ENCODE data around the gene CORO2A. TPM values are rescaled to one million over a fixed set of nuclear protein-coding genes. Genes with fewer than 3 reads are reported as not detected.

The CORO2A gene
- polyA plus RNA-seq, 1 of the 3 experiments (the other 2 are of a cell fraction) = 2.3 TPM

DNA sequence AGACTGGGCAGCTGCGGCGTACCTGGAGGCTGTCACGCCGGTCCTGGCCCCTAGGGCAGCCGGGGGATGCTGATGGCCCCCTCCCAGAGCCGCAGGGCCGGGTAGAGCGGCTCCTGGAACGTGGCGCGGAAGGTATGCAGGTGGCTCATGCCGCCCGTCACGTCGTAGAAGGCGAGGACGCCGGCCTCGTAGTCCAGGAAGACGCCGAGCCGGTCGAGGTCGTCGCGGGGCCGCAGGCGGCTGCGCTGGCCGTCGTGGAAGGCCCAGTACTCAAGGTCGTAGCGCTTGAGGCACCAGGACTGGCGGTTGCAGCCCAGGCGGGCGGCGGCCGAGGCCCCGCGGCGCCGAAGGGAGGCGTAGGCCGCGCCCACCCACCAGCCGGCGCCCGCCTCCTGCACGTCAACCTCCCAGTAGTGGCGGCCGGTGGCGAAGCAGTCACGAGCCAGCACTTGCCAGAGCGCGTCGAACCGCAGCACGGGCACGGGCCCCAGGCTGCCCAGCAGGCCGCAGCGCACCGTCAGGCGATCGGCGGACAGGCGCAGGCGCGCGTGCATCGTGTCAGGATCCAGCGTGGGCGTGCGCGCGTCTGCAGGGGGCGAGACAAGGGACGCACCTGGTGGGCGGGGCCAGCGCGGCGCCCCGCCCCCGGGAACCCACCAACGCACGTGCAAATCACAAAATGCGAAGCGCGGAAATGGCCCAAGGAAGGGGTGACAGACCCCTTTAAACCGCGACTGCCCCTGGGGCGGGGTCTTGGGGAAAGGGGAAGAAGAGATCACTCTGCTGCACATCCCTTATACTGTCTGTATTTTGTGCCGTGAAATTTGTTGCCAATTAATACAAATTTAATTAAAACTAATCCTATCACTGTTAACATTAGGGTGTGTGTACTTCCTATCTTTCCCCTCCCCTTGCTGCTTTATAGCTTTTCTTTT, 104.8 kb downstream of the CORO2A start:
- Histone ChIP-seq H3K4me1 (ENCODE audit: control insufficient read depth in 1 of 2, insufficient read depth in 2 of 2, low read depth in 1 of 2, low read length in 1 of 2) (no peaks in the 10 kb centered on the region), H3K27me3 (ENCODE audit: insufficient read depth) (no peaks in the 10 kb centered on the region), H4K20me1 (ENCODE audit: insufficient read depth) (no peaks in the 10 kb centered on the region), H3K79me2 (ENCODE audit: insufficient read depth) (no peaks in the 10 kb centered on the region), H2AFZ (ENCODE audit: low read depth) (no peak overlapping the region), H3K4me2 (no peak overlapping the region), H3F3A (replicated peaks; ENCODE audit: insufficient read depth) (peaks cover 3% of the 10 kb centered on the region), H3K36me3 (replicated peaks in 1 of 2; ENCODE audit: control insufficient read depth in 1 of 2, insufficient read depth in 2 of 2, low read length in 1 of 2) (peaks cover 3 to 17% of the 10 kb centered on the region in 2 experiments), H3K4me3 (ENCODE audit: low read depth in 2 of 2, low read length in 1 of 2) (no peak overlapping the region), H3K27ac (ENCODE audit: low read depth in 2 of 2, low read length in 1 of 2) (no peak overlapping the region), H3K9ac (no peak overlapping the region), H3K9me2 (no peaks in the 10 kb centered on the region), H3K9me3 (no peaks in the 10 kb centered on the region)
- DNase-seq = no peak
- POLR2A ChIA-PET = no interaction called here
- CTCF ChIA-PET = no interaction called here
- TF ChIP-seq, protein P1, sequence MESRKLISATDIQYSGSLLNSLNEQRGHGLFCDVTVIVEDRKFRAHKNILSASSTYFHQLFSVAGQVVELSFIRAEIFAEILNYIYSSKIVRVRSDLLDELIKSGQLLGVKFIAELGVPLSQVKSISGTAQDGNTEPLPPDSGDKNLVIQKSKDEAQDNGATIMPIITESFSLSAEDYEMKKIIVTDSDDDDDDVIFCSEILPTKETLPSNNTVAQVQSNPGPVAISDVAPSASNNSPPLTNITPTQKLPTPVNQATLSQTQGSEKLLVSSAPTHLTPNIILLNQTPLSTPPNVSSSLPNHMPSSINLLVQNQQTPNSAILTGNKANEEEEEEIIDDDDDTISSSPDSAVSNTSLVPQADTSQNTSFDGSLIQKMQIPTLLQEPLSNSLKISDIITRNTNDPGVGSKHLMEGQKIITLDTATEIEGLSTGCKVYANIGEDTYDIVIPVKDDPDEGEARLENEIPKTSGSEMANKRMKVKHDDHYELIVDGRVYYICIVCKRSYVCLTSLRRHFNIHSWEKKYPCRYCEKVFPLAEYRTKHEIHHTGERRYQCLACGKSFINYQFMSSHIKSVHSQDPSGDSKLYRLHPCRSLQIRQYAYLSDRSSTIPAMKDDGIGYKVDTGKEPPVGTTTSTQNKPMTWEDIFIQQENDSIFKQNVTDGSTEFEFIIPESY (IDR thresholded peaks at IDR 0.05; ENCODE audit: borderline replicate concordance, low read depth) = no peak
- TF ChIP-seq CHD2 (IDR thresholded peaks at IDR 0.05; ENCODE audit: low read length, partially characterized antibody) (no peak), MEF2A (IDR thresholded peaks at IDR 0.05; ENCODE audit: borderline replicate concordance, low read depth) (no peak), GABPA (IDR thresholded peaks at IDR 0.05; ENCODE audit: low read depth) (no peak), MXI1 (IDR thresholded peaks at IDR 0.05; ENCODE audit: low read depth, low read length) (no peak), TEAD4 (IDR thresholded peaks at IDR 0.05; ENCODE audit: borderline replicate concordance, insufficient read depth) (no peak), RCOR1 (IDR thresholded peaks at IDR 0.05; ENCODE audit: low read length) (no peak), YY1 (IDR thresholded peaks at IDR 0.05; ENCODE audit: low read depth) (no peak), RAD21 (IDR thresholded peaks at IDR 0.05; ENCODE audit: low read length) (no peak)
- TF ChIP-seq, protein P2, sequence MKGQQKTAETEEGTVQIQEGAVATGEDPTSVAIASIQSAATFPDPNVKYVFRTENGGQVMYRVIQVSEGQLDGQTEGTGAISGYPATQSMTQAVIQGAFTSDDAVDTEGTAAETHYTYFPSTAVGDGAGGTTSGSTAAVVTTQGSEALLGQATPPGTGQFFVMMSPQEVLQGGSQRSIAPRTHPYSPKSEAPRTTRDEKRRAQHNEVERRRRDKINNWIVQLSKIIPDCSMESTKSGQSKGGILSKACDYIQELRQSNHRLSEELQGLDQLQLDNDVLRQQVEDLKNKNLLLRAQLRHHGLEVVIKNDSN (IDR thresholded peaks at IDR 0.05; ENCODE audit: borderline replicate concordance, low read depth) = no peak
- TF ChIP-seq, protein P3, sequence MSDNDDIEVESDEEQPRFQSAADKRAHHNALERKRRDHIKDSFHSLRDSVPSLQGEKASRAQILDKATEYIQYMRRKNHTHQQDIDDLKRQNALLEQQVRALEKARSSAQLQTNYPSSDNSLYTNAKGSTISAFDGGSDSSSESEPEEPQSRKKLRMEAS (IDR thresholded peaks at IDR 0.05; ENCODE audit: low read depth) = no peak
- WGBS (ENCODE audit: low lambda C conversion rate) = 97% methylated on average over 77 of the region's 92 CpGs

DNA sequence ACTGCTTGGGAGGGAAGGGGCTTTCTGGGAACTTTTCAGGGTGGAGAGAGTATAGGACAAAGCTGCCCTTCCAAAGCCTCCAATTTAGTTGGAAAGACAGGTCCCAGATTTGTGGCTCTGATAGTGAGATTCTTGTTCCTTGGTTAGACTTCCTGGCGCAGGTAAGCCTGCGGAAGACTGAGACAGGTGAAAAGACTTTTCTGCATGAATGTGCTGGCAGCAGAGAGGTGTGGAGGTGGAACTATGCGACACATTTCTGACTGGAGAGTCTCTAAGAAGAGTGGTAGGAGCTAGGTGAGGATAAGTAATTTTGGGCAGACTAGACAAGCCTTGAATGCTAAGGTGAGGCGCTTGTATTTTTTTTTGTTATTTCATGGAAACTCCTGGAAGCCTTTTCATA, 106.0 kb downstream of the CORO2A start:
- Histone ChIP-seq H3K27ac (ENCODE audit: low read depth in 2 of 2, low read length in 1 of 2) (no peak overlapping the region), H3K9ac (no peak overlapping the region), H3K79me2 (ENCODE audit: insufficient read depth) (no peaks in the 10 kb centered on the region), H3K4me2 (no peak overlapping the region), H3K4me1 (ENCODE audit: control insufficient read depth in 1 of 2, insufficient read depth in 2 of 2, low read depth in 1 of 2, low read length in 1 of 2) (peaks cover under 1 to 2% of the 10 kb centered on the region in 2 experiments; a peak in 2 of 4 replicates), H3K27me3 (ENCODE audit: insufficient read depth) (no peaks in the 10 kb centered on the region), H3K4me3 (ENCODE audit: low read depth in 2 of 2, low read length in 1 of 2) (no peak overlapping the region), H3K9me2 (no peaks in the 10 kb centered on the region), H4K20me1 (ENCODE audit: insufficient read depth) (no peaks in the 10 kb centered on the region), H3K36me3 (replicated peaks in 1 of 2; ENCODE audit: control insufficient read depth in 1 of 2, insufficient read depth in 2 of 2, low read length in 1 of 2) (peaks cover 6 to 28% of the 10 kb centered on the region in 2 experiments), H3F3A (replicated peaks; ENCODE audit: insufficient read depth) (peaks cover 3% of the 10 kb centered on the region), H3K9me3 (no peaks in the 10 kb centered on the region), H2AFZ (ENCODE audit: low read depth) (no peak overlapping the region)
- CTCF ChIA-PET = interaction anchor here (0.9 to 1.0 kb wide), 3 partner anchors 10 to 690 kb away, joined by 3 to 4 read pairs (median 3); no protein-coding TSS in a partner anchor
- no peak for TF ChIP-seq POLR2AphosphoS5 (IDR thresholded peaks at IDR 0.05; ENCODE audit: low read depth, low read length)
- TF ChIP-seq, protein P4, sequence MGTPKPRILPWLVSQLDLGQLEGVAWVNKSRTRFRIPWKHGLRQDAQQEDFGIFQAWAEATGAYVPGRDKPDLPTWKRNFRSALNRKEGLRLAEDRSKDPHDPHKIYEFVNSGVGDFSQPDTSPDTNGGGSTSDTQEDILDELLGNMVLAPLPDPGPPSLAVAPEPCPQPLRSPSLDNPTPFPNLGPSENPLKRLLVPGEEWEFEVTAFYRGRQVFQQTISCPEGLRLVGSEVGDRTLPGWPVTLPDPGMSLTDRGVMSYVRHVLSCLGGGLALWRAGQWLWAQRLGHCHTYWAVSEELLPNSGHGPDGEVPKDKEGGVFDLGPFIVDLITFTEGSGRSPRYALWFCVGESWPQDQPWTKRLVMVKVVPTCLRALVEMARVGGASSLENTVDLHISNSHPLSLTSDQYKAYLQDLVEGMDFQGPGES (IDR thresholded peaks at IDR 0.05; ENCODE audit: low read depth, low read length) = no peak
- no peak for TF ChIP-seq FOSL2 (IDR thresholded peaks at IDR 0.05; ENCODE audit: borderline replicate concordance, low read depth)
- TF ChIP-seq, protein P5, sequence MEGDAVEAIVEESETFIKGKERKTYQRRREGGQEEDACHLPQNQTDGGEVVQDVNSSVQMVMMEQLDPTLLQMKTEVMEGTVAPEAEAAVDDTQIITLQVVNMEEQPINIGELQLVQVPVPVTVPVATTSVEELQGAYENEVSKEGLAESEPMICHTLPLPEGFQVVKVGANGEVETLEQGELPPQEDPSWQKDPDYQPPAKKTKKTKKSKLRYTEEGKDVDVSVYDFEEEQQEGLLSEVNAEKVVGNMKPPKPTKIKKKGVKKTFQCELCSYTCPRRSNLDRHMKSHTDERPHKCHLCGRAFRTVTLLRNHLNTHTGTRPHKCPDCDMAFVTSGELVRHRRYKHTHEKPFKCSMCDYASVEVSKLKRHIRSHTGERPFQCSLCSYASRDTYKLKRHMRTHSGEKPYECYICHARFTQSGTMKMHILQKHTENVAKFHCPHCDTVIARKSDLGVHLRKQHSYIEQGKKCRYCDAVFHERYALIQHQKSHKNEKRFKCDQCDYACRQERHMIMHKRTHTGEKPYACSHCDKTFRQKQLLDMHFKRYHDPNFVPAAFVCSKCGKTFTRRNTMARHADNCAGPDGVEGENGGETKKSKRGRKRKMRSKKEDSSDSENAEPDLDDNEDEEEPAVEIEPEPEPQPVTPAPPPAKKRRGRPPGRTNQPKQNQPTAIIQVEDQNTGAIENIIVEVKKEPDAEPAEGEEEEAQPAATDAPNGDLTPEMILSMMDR (IDR thresholded peaks at IDR 0.05) = no peak
- TF ChIP-seq, protein P3 (IDR thresholded peaks at IDR 0.05; ENCODE audit: low read depth) = no peak
- no peak for TF ChIP-seq RFX5 (IDR thresholded peaks at IDR 0.05; ENCODE audit: low read length)
- no peak for TF ChIP-seq TAF1 (IDR thresholded peaks at IDR 0.05; ENCODE audit: borderline replicate concordance, low read depth, low read length)
- TF ChIP-seq, protein P2 (IDR thresholded peaks at IDR 0.05; ENCODE audit: borderline replicate concordance, low read depth) = no peak
- 95% methylated on average over 4 of the region's 4 CpGs for WGBS (ENCODE audit: low lambda C conversion rate)
- POLR2A ChIA-PET = no interaction called here
- DNase-seq = no peak
